HepG2 (cell line): Measurements from ENCODE around the gene IL12A. TPM values are rescaled to one million over a fixed set of nuclear protein-coding genes. Genes with fewer than 3 reads are reported as not detected.

Experiments
- HOXA3 ChIP-seq: sonication (generic); formaldehyde crosslinking; IDR thresholded peaks from 2 replicates; pipeline ENCODE4 v1.5.0; 2020; ENCODE audit warnings: missing genetic modification reagents
- KMT2A ChIP-seq: sonication (generic); formaldehyde crosslinking; IDR thresholded peaks from 2 replicates; pipeline ENCODE4 v1.4.0; 2020; ENCODE audit warnings: missing genetic modification reagents
- MLLT10 ChIP-seq: sonication (generic); formaldehyde crosslinking; IDR thresholded peaks from 2 replicates; pipeline ENCODE4 v1.4.0; 2020; ENCODE audit warnings: missing genetic modification reagents
- NR3C1 ChIP-seq: sonication (generic); formaldehyde crosslinking; IDR thresholded peaks from 2 replicates; pipeline ENCODE4 v1.4.0; 2020; ENCODE audit warnings: missing genetic modification reagents
- ONECUT2 ChIP-seq: sonication (generic); formaldehyde crosslinking; IDR thresholded peaks from 2 replicates; pipeline ENCODE4 v1.4.0; 2020; ENCODE audit warnings: missing genetic modification reagents
- REXO4 ChIP-seq: sonication (generic); formaldehyde crosslinking; IDR thresholded peaks from 2 replicates; pipeline ENCODE4 v1.8.0; 2022; ENCODE audit warnings: missing genetic modification reagents, mild to moderate bottlenecking, borderline replicate concordance
- SALL2 ChIP-seq: sonication (generic); formaldehyde crosslinking; IDR thresholded peaks from 2 replicates; pipeline ENCODE4 v1.8.1; 2023; ENCODE audit warnings: mild to moderate bottlenecking, missing genetic modification reagents, inconsistent platforms
- TEAD3 ChIP-seq: optimal IDR thresholded peaks from 2 replicates; pipeline ENCODE3; 2016; ENCODE audit warnings: borderline replicate concordance
- YEATS4 ChIP-seq: sonication (generic); formaldehyde crosslinking; IDR thresholded peaks from 2 replicates; pipeline ENCODE4 v1.4.0; 2020; ENCODE audit warnings: missing genetic modification reagents, borderline replicate concordance
- ZBTB25 ChIP-seq: IDR thresholded peaks from 2 replicates; pipeline ENCODE4 v1.6.1; 2018; ENCODE audit warnings: missing genetic modification reagents
- ZNF350 ChIP-seq: sonication (generic); formaldehyde crosslinking; IDR thresholded peaks from 2 replicates; pipeline ENCODE4 v1.4.0; 2020; ENCODE audit warnings: mild to moderate bottlenecking, low read depth, missing genetic modification reagents, borderline replicate concordance
- ZNF678 ChIP-seq: sonication (generic); formaldehyde crosslinking; IDR thresholded peaks from 2 replicates; pipeline ENCODE4 v1.4.0; 2020; ENCODE audit warnings: mild to moderate bottlenecking, missing genetic modification reagents
- ZNF777 ChIP-seq: sonication (generic); formaldehyde crosslinking; IDR thresholded peaks from 2 replicates; pipeline ENCODE4 v1.4.0; 2020; ENCODE audit warnings: missing genetic modification reagents
- ZNF782 ChIP-seq: sonication (generic); formaldehyde crosslinking; IDR thresholded peaks from 2 replicates; pipeline ENCODE4 v1.4.0; 2020; ENCODE audit warnings: missing genetic modification reagents, mild to moderate bottlenecking, borderline replicate concordance
- ZSCAN25 ChIP-seq: sonication (generic); formaldehyde crosslinking; IDR thresholded peaks from 2 replicates; pipeline ENCODE4 v1.8.0; 2022; ENCODE audit warnings: mild to moderate bottlenecking, missing genetic modification reagents
- polyA plus RNA-seq, 8 experiments: library from polyadenylated mRNA; depleted of rRNA in 3 of 8; stranded (reverse) in 7 of 8; unstranded in 1 of 8; fragments of >200 nt; fragmentation: Illumina TruSeq in 4 of 8; extraction: Trizol in 4 of 8; gene quantifications; 2 replicates each; pipeline versions ENCODE4 v1.2.1 to v1.2.3, GENCODE V29; 2011 to 2016; ENCODE audit warnings: low read depth in 4 of 8, missing spikeins in 1 of 8, mixed read lengths in 1 of 8; ENCODE audit not compliant: insufficient read depth in 1 of 8
- total RNA-seq, 5 experiments: library from RNA; depleted of rRNA; stranded (reverse); fragments of >200 nt; fragmentation: Illumina TruSeq; extraction: Trizol; gene quantifications; 2 replicates each; pipeline ENCODE4 v1.2.3, GENCODE V29; 2016; ENCODE audit warnings: low read depth in 1 of 5
- TF ChIP-seq, protein P1 (sequence below): sonication (generic); formaldehyde crosslinking; IDR thresholded peaks from 2 replicates; pipeline ENCODE4 v1.9.0; 2022; ENCODE audit warnings: low read depth, missing genetic modification reagents
- TF ChIP-seq, protein P2 (sequence below): sonication (generic); formaldehyde crosslinking; IDR thresholded peaks from 2 replicates; pipeline ENCODE4 v1.9.0; 2021; ENCODE audit warnings: missing genetic modification reagents, mild to moderate bottlenecking, borderline replicate concordance
- TF ChIP-seq, protein P3 (sequence below): sonication (generic); formaldehyde crosslinking; conservative IDR thresholded peaks from 2 replicates; pipeline ENCODE4 v1.4.0; 2020; ENCODE audit warnings: mild to moderate bottlenecking, missing genetic modification reagents, moderate library complexity
- TF ChIP-seq, protein P4 (sequence below): sonication (generic); formaldehyde crosslinking; IDR thresholded peaks from 2 replicates; pipeline ENCODE4 v1.5.0; 2020; ENCODE audit warnings: mild to moderate bottlenecking, missing genetic modification reagents

The IL12A gene
- total and polyA plus RNA-seq, 2 of the 13 experiments (the other 11 are each of a cell fraction or from before 2014, with no cell fraction given) = 0.36 to 1.1 TPM

DNA sequence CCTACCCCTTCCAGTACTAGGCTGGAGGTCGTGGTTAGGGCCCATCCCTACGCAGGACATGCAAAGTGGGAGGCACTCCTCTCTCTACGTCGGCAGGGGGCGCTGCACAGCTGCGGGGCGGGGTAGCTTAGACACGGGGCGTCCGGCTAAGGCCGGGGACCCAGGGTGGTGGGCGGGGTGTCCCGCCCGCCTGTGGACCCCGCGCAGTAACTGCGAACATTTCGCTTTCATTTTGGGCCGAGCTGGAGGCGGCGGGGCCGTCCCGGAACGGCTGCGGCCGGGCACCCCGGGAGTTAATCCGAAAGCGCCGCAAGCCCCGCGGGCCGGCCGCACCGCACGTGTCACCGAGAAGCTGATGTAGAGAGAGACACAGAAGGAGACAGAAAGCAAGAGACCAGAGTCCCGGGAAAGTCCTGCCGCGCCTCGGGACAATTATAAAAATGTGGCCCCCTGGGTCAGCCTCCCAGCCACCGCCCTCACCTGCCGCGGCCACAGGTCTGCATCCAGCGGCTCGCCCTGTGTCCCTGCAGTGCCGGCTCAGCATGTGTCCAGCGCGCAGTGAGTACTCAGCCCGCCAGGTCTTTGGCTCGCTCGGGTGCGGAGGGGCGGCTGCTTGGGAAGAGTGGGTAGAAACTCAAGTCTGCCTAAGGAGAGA lies at the start of gene IL12A (continued):
- TF ChIP-seq TEAD3 (CRISPR knock-in tag) = no peak
- no peak for TF ChIP-seq NR3C1
- TF ChIP-seq ZNF678 (CRISPR knock-in tag) = no peak
- peak; percentile 21; the same call in 1 of the 2 replicates for TF ChIP-seq ZNF350 (CRISPR knock-in tag)
- TF ChIP-seq MLLT10 (CRISPR knock-in tag) = no peak
- no peak for TF ChIP-seq REXO4 (CRISPR knock-in tag)
- no peak for TF ChIP-seq ONECUT2
- peak; percentile 57 for TF ChIP-seq YEATS4 (CRISPR knock-in tag)
- no peak for TF ChIP-seq SALL2
- TF ChIP-seq ZSCAN25 (CRISPR knock-in tag) = no peak
- TF ChIP-seq, protein P1, sequence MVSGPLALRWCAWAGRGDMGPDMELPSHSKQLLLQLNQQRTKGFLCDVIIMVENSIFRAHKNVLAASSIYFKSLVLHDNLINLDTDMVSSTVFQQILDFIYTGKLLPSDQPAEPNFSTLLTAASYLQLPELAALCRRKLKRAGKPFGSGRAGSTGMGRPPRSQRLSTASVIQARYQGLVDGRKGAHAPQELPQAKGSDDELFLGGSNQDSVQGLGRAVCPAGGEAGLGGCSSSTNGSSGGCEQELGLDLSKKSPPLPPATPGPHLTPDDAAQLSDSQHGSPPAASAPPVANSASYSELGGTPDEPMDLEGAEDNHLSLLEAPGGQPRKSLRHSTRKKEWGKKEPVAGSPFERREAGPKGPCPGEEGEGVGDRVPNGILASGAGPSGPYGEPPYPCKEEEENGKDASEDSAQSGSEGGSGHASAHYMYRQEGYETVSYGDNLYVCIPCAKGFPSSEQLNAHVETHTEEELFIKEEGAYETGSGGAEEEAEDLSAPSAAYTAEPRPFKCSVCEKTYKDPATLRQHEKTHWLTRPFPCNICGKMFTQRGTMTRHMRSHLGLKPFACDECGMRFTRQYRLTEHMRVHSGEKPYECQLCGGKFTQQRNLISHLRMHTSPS (CRISPR knock-in tag) = no peak
- peak; percentile 26 for TF ChIP-seq HOXA3 (CRISPR knock-in tag)
- TF ChIP-seq, protein P2, sequence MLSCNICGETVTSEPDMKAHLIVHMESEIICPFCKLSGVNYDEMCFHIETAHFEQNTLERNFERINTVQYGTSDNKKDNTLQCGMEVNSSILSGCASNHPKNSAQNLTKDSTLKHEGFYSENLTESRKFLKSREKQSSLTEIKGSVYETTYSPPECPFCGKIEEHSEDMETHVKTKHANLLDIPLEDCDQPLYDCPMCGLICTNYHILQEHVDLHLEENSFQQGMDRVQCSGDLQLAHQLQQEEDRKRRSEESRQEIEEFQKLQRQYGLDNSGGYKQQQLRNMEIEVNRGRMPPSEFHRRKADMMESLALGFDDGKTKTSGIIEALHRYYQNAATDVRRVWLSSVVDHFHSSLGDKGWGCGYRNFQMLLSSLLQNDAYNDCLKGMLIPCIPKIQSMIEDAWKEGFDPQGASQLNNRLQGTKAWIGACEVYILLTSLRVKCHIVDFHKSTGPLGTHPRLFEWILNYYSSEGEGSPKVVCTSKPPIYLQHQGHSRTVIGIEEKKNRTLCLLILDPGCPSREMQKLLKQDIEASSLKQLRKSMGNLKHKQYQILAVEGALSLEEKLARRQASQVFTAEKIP = no peak
- TF ChIP-seq ZNF777 (CRISPR knock-in tag) = no peak
- no peak for TF ChIP-seq ZBTB25
- TF ChIP-seq, protein P3, sequence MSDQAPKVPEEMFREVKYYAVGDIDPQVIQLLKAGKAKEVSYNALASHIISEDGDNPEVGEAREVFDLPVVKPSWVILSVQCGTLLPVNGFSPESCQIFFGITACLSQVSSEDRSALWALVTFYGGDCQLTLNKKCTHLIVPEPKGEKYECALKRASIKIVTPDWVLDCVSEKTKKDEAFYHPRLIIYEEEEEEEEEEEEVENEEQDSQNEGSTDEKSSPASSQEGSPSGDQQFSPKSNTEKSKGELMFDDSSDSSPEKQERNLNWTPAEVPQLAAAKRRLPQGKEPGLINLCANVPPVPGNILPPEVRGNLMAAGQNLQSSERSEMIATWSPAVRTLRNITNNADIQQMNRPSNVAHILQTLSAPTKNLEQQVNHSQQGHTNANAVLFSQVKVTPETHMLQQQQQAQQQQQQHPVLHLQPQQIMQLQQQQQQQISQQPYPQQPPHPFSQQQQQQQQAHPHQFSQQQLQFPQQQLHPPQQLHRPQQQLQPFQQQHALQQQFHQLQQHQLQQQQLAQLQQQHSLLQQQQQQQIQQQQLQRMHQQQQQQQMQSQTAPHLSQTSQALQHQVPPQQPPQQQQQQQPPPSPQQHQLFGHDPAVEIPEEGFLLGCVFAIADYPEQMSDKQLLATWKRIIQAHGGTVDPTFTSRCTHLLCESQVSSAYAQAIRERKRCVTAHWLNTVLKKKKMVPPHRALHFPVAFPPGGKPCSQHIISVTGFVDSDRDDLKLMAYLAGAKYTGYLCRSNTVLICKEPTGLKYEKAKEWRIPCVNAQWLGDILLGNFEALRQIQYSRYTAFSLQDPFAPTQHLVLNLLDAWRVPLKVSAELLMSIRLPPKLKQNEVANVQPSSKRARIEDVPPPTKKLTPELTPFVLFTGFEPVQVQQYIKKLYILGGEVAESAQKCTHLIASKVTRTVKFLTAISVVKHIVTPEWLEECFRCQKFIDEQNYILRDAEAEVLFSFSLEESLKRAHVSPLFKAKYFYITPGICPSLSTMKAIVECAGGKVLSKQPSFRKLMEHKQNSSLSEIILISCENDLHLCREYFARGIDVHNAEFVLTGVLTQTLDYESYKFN (CRISPR knock-in tag) = 0 out of 2 replicates have a peak, but pooled peaks have one; percentile 5
- TF ChIP-seq, protein P4, sequence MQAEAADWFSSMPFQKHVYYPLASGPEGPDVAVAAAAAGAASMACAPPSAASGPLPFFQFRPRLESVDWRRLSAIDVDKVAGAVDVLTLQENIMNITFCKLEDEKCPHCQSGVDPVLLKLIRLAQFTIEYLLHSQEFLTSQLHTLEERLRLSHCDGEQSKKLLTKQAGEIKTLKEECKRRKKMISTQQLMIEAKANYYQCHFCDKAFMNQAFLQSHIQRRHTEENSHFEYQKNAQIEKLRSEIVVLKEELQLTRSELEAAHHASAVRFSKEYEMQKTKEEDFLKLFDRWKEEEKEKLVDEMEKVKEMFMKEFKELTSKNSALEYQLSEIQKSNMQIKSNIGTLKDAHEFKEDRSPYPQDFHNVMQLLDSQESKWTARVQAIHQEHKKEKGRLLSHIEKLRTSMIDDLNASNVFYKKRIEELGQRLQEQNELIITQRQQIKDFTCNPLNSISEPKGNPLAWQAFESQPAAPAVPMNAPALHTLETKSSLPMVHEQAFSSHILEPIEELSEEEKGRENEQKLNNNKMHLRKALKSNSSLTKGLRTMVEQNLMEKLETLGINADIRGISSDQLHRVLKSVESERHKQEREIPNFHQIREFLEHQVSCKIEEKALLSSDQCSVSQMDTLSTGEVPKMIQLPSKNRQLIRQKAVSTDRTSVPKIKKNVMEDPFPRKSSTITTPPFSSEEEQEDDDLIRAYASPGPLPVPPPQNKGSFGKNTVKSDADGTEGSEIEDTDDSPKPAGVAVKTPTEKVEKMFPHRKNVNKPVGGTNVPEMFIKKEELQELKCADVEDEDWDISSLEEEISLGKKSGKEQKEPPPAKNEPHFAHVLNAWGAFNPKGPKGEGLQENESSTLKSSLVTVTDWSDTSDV (CRISPR knock-in tag) = 0 out of 2 replicates have a peak, but pooled peaks have one; percentile 34
- no peak; the same call in 1 of the 2 replicates for TF ChIP-seq KMT2A (CRISPR knock-in tag)
- no peak for TF ChIP-seq ZNF782 (CRISPR knock-in tag)
